Raji (cell line): ENCODE results near the gene ASB2.

Experiments used
- POLR2A ChIP-seq: IDR thresholded peaks from 2 replicates; pipeline ENCODE4 v1.6.1; 2011; ENCODE audit warnings: low read depth, low read length, control low read depth; ENCODE audit not compliant: insufficient read depth

Gene ASB2

DNA sequence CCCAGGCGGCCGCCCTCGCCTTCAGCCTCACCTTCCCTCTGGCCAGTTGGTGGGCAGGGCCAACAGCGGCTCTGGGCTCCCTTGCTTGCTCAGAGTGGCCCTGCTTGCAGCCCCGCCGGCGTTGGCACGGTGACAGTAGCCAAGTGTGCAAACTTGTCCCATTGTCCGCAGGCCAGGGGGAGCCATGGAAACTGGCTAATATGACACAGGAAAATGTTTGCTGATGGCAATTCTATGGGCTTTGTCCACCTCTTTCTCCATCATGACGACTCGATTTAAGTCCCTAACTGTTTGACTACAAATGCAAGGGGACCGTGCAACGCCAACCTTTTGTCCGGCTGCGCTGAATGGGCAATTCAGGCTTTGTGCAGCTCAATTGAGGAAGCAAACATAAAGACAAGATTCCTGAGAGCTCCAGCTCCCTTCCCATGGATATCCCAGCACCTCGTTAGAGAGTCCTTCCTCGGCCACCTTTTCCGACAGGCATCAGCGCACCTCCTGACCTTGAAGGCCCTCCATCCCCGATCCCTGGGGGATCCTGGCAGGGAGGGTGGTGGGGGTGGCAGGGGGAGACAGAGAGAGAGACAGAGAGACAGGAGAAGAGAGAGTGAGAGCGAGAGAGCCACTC, 50.0 kb downstream of the ASB2 start:
- no peak for TF ChIP-seq POLR2A

DNA sequence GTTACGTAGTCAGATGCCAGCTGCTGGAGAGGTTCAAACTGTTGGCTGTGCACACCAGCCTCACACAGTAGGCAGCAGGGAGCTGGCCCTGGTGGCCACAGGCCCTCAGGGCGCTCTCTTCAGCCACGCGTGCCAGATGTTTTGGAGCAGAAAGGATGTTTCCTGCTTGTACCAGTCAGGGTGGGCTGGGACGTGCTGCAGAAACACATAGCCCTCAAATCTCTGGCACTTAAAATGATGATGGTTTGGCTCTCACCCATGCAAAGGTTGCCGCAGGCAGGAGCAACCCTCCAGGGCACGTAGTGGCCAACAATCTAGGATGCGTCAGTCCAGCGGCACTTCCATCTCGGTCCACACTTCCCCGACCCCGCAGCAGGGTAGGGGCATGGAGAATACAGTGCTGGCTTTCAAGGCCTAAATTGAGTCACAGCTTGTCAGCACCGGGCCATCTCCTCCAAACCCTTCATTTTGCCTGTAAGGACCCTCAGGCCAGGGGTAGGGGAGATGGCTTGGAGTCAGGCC, 50.9 kb downstream of the ASB2 start:
- TF ChIP-seq POLR2A, result no peak

DNA sequence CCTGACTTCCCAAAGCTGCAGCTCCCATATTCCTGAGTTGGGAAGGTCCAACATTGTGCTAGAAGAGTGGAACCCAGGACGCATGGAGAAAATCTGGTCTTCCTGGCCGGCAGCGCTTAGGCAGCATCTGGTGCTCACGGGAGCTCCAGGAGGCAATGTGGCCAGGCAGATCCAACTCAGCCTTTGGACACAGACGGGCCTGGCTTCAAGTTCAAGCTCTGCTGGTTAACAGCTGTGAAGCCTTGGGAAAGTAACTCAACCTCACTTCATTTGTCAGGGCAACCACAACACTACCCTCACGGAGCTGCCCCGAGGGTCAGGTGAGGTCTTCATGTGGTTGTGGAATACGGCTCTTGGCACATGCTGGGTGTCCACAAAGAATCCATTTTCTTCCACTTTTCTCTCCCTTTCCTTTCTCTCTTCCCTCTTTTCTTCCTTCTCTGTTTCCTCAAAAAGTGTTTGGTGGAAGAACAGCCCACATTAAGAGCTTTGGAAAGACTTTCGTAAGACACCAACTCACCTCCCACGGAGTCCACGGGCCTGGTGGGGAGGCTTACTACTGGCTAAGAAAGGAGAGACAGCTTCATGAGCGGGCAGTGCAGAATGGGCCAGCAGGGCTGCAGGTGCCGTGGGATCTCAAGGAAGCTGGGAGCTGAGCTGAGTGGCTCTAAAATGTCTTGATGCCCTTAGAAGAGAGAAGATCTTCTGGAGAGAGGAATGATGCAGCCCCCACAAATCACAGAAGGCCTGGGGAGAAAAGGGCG, 51.6 kb downstream of the ASB2 start:
- TF ChIP-seq POLR2A, result no peak

DNA sequence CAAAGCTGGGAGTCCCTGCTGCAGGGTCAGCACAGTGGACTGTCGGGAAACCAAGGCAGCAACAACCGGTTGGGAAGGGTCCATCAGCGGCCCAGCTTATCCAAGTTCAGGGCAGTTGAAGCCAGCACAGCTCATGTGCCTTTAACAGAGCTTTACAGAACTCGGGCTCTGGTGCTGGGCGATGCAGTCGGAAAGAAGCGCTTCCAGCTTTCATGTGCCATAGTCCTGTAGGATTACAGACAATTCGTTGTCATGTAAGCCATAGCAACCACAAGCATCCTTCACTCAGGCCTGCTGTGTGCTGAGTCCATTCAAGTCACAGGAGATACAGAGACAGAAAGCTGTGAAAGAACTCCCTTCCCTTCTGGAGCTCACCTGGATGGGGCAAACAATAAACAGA, 52.7 kb downstream of the ASB2 start:
- no peak for TF ChIP-seq POLR2A

DNA sequence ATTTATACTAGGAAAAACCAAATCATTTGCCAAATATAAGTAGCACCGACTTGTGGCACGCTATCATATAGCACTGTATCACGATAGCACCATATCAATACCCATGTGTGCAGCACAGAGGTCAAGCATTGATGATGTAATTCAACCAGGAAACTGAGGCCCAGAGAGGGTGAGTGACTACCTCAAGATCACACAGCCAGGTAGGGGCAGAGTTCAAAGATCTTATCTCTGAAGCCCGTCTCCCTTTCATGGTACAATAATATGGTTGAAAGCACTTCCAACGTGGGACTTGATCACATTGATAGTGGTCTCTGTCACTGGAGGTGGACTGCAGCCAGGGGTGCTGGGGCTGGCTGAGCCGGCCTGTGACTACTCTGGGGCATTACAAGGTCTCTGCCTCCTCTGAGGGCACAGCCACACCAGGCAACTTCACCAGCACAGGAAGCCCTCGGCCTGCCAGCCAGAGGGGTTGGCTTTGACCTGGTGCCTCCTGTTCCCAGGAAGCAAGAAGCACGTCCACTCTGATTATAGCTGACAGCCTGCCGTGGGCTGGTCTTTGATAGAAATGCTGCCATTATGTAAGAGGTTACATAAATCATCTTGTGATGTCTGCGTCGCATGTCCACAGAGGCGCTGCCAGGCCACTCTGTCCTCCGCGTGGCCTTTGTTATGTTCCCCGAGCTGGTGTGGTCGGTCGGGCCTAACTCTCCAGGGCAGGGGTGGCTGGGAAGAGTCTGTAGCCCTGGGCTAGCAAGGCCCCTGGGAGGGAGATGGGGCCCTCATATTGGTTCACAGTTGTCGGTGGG, 55.2 kb downstream of the ASB2 start:
- TF ChIP-seq POLR2A, result no peak

DNA sequence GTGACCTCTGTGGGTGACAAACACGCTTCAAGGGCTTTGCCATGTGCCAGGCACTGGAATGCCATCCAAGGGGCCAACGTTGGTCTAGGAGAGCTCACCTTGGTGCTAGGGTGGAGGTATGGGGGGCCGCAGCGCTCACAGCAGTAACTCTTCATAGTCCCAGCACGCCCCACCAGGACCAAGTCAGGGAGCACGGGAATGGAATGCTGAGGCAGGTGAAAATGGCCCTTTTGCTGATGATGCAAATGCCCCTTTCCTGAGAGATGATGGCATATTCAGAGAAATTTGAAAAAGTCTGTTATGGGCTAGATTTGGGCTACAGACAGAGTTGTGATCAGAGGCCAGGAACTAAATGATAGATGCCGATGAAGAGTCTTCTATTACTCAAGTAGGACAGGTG, 59.2 kb downstream of the ASB2 start:
- TF ChIP-seq POLR2A, result no peak

DNA sequence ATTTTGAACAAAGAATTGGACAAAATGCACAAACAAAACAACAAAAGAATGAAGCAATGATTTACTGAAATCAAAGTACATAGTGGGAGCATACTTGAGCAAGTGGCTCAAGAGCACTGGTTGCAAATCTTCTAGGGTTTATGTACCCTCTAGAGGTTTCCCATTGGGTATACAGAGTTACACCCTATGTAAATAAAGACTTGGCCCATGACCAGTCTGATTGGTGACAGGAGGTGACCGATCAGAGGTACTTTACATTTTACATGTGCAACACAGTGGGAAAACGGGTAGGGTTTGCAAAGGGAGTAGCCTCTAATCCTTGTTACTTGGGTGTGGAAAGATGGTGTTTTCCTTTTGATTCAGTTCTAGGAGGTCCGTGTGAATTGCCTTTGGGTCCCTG, 59.9 kb downstream of the ASB2 start:
- no peak for TF ChIP-seq POLR2A

DNA sequence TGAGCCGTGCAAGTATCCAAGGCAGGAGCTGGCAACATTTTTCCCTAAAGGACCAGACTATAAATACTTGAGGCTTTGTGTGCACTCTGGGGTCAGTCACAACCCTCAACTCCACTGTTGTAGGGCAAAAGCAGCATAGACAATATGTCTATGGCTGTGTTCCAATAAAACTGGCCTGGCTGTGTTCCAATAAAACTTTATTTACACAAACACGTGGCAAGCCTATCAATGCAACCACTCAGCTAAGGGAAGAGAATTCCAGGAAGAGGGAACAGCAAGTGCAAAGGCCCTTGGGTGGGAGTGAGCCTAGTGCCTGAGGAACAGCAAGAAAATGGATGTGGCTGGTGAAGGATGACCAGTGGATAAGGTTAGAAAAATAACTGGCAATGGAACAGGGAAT, 60.6 kb downstream of the ASB2 start:
- TF ChIP-seq POLR2A, result no peak

DNA sequence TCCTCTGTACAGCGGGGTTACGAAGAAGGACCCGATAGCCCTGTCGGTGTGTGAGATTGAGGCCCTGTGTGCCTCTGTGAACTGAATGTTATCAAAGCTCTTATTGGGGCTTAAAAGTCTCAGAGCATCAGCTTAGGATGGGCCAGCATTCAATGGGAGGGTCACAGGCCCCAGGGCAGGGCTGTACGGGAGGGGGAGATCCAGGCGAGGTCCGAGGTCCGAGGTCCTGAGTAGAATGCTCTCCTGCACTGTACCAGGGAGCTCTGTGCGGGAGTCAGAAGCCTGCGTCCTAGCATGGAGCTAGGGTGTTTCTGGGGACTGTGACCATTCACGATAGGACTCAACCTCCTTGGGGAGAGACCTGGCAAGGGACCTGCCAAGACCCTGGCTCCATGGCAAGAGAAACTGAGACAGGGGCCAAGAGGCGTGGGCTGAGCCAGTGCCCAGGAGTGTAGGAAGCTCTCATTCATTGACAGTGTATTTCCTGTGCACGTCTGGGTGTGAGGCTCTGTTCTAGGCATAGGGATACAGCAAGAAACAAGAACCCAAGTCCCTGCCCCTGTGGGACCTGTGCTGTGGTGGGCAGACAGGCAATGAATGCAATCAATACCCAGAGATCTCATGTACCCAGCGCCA, 61.2 kb downstream of the ASB2 start:
- no peak for TF ChIP-seq POLR2A

DNA sequence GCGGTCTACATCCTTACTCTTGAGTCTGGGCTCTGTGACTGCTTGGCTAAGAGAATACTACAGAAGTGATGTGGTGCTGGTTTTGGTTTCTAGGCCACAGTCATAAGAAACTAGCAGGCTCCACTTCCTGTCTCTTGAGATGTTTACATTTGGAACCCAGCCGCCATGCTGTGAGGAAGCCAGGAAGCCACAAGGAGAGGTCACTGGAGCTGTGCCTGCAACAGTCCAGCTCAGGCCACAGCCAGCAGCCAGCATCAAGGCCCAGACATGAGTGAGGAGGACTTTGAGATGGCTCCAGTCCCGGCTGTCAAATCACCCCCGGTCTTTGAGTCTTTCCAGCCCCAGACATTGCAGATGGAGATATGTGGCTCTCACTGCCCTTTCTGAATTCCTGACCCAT, 62.1 kb downstream of the ASB2 start:
- TF ChIP-seq POLR2A, result no peak

DNA sequence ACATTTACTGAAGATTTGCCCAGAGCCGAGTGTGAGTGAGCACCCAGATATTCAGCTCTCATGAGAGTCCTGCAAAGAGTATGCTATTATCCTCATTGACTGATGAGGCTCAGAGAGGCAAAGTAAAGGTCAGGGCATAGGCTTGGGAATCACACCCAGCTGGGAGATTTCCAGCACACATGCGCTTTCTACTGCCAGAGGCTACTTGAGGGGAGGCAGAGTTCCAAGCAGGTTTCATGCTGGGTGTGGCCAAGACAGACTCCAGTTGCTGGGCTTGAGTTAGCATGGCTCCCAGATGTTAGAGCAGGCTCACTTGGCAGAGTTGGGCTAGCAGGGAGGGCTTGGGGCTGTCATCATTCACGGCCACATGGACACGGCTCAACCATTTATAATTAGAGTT, 63.6 kb downstream of the ASB2 start:
- no peak for TF ChIP-seq POLR2A

DNA sequence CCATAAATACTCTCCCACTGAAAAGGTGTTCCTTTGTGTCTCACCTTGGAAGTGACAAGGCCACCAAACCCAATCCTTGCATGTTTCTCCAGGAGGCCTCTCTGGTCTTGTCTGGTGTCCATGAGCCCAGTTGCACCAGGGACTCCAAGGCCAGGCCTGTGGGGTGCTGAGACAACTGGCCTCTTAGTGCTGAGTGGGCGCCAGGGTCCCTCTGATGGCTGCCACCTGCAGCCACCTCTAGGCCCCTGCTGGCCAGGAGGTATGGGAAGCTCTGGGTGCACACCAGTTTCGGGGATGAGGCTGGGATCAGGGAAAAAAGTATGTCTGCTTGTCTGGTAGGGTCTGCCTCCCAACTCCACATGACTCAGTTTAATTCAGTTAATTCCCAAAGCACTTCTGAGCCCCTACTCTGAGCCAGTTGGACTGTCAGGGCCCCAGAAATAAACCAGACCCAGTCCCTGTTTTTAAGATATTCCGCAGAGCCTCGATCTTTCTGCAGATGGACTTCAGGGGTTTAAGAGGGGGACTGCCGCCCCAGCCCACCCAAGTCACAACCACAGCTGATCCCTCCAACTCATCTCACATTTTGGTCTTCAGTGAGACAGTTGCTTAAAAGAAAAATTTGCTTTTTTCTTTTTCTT, 64.3 kb downstream of the ASB2 start:
- TF ChIP-seq POLR2A, result no peak

DNA sequence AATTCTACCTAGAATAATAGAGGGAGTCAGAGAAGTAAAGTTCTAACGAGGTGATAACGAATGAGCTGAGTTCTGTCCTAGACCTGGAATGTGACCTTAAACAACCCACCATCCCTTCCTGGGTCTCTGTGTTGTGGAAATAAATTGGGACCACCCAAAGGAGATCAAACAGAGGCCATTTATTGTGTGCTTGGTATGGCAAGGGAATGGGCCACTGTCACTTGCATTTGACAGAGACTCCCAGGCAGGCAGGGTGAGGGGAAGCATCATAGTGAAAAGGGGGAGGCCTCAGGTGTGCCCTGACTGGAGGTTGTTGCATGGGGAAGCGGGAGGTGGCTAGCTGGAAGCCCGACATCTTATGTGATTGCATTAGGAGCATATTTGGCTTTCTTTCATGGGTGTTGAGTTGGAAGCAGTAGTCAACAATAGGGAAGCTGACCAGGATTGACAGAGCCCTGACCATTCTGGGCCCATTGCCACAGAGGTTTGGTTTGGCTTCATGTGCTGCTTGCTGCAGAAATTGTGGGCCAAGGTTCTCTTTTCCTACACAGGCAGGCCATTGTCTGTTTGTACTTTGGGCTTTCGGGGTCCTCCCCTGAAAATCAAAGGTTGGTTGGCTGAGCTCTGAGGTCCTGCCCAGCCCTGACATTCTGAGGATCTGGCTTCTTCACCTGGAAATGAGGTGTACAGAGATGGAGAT, 66.8 kb downstream of the ASB2 start:
- TF ChIP-seq POLR2A, result no peak
